Lower leg skin (tissue), 3 donors: ENCODE measurements around the gene ZSCAN2.

ENCODE experiments used
- CTCF ChIP-seq, 3 donors: fragments of 450-650 bp; IDR thresholded peaks; one replicate each; pipeline ENCODE4 v1.5.1; 2016; ENCODE audit warnings: antibody characterized with exemption in 3 of 3, mild to moderate bottlenecking in 3 of 3, moderate library complexity in 2 of 3
- POLR2A ChIP-seq, 2 donors: fragments of 450-650 bp; IDR thresholded peaks; one replicate each; pipeline ENCODE4 v1.6.1; 2016 to 2017; ENCODE audit warnings: antibody characterized with exemption in 2 of 2, mild to moderate bottlenecking in 1 of 2, moderate library complexity in 1 of 2

GRCh38 chr15:84598250-84598649 lies 2.6 kb upstream of the ZSCAN2 start:
- no peak for TF ChIP-seq CTCF (IDR thresholded peaks at IDR 0.05)
- no peak for TF ChIP-seq POLR2A (IDR thresholded peaks at IDR 0.05)
